ENCODE data around the gene CCRL2. TPM values are rescaled to one million over a fixed set of nuclear protein-coding genes. Genes with fewer than 3 reads are reported as not detected.

The CCRL2 gene
- total and polyA plus RNA-seq, 2 of the 8 experiments (the other 6 are each of a cell fraction or from before 2014, with no cell fraction given) = not detected

- no peak overlapping the region for H4K5ac ChIP-seq (ENCODE audit: insufficient read length, low read depth, low read length)
- H3K79me1 ChIP-seq (ENCODE audit: low read depth, low read length) = no peaks in the 10 kb centered on the region; the same call in 1 of the 2 replicates
- no peak overlapping the region for H3K14ac ChIP-seq (ENCODE audit: insufficient read length)
- POLR2A ChIA-PET (ENCODE audit: partially characterized antibody) = no interaction called here
- H2AFZ ChIP-seq (ENCODE audit: low read length) = no peak overlapping the region
- H3K4me2 ChIP-seq (ENCODE audit: insufficient read depth in 1 of 2, low read depth in 2 of 2, low read length in 2 of 2) = no peak overlapping the region
- peaks cover 5% of the 10 kb centered on the region in 2 experiments; a peak in 3 of 4 replicates for H3K9me3 ChIP-seq (ENCODE audit: insufficient read depth in 2 of 2, low read depth in 1 of 2, low read length in 1 of 2)
- no peaks in the 10 kb centered on the region for H3K36me3 ChIP-seq (ENCODE audit: control insufficient read depth in 2 of 4, insufficient read depth in 4 of 4, low read length in 3 of 4)
- no peak overlapping the region for H3K23ac ChIP-seq (ENCODE audit: insufficient read length)
- no peaks in the 10 kb centered on the region for H3K79me2 ChIP-seq (ENCODE audit: control insufficient read depth in 1 of 2, insufficient read depth in 2 of 2, low read length in 2 of 2)
- H2BK12ac ChIP-seq (ENCODE audit: low read depth, low read length) = 0 out of 2 replicates have a peak overlapping the region, but pooled peaks have one; percentile 50
- no peak overlapping the region for H4K91ac ChIP-seq (replicated peaks; ENCODE audit: insufficient read length, low read length)
- 0 out of 2 replicates have a peak overlapping the region, but pooled peaks have one; percentile 37 for H2BK20ac ChIP-seq (ENCODE audit: low read length)
- CTCF ChIA-PET (ENCODE audit: partially characterized antibody) = interaction anchor here (0.8 to 4.6 kb wide), 15 partner anchors 9 to 489 kb away, joined by 3 to 31 read pairs (median 4); partner anchors contain the start of genes CCR5AS and CCRL2
- H3K4me1 ChIP-seq (replicated peaks in 1 of 4; ENCODE audit: control insufficient read depth in 3 of 4, insufficient read depth in 4 of 4, low read length in 3 of 4) = peaks cover 0 to 4% (median 0%) of the 10 kb centered on the region in 4 experiments; a peak in 1 of 7 replicates
- H3K56ac ChIP-seq (replicated peaks; ENCODE audit: insufficient read length, low read depth, low read length) = no peak overlapping the region
- H3K18ac ChIP-seq (ENCODE audit: extremely low read depth, low read length) = no peak overlapping the region
- H3K27me3 ChIP-seq (replicated peaks in 1 of 4; ENCODE audit: control insufficient read depth in 3 of 4, extremely low read depth in 1 of 4, insufficient read depth in 3 of 4, low read length in 3 of 4) = no peaks in the 10 kb centered on the region
- H3K23me2 ChIP-seq (ENCODE audit: low read depth, low read length) = no peaks in the 10 kb centered on the region
- H3K9ac ChIP-seq (replicated peaks in 1 of 4; ENCODE audit: extremely low read depth in 1 of 4, low read depth in 3 of 4, low read length in 3 of 4) = no peak overlapping the region
- DNase-seq (ENCODE audit: low read depth in 1 of 2, low spot score in 2 of 2) (no peak), FAIRE-seq (no peak)
- no peak for TF ChIP-seq CEBPB (IDR thresholded peaks at IDR 0.05; ENCODE audit: low read depth, low read length)
- peak in 1 of 2 experiments; percentile 19; a peak in 1 of 4 replicates for TF ChIP-seq RAD21 (IDR thresholded peaks at IDR 0.05 in 1 of 2, conservative IDR thresholded peaks at IDR 0.05 in 1 of 2; ENCODE audit: low read depth in 2 of 2, low read length in 2 of 2)
- no peak overlapping the region for H2AK5ac ChIP-seq (ENCODE audit: low read depth, low read length)
- WGBS, 2 experiments (ENCODE audit: extremely low coverage in 1 of 2, insufficient coverage in 1 of 2, insufficient read length in 1 of 2, insufficient replicate concordance in 2 of 2, low coverage in 1 of 2, low lambda C conversion rate in 2 of 2, missing lambda C conversion rate in 1 of 2) = 90% methylated on average over 10 of the region's 10 CpGs; no CpG with 5 or more reads in 1 of the 2 experiments
- no peaks in the 10 kb centered on the region for H4K20me1 ChIP-seq (replicated peaks in 1 of 2; ENCODE audit: control insufficient read depth in 1 of 2, insufficient read depth in 2 of 2, low read length in 2 of 2)
- no peak overlapping the region for H2BK15ac ChIP-seq (ENCODE audit: low read length)
- H3K4ac ChIP-seq (replicated peaks; ENCODE audit: insufficient read length, low read depth, low read length) = no peak overlapping the region
- H4K8ac ChIP-seq (ENCODE audit: extremely low read depth, insufficient read depth, low read length) = no peak overlapping the region
- no peak overlapping the region for H3K4me3 ChIP-seq (ENCODE audit: extremely low read depth in 1 of 4, insufficient read depth in 2 of 4, low read depth in 3 of 4, low read length in 4 of 4)
- no peak overlapping the region for H2BK120ac ChIP-seq (replicated peaks; ENCODE audit: low read depth, low read length)
- H2BK5ac ChIP-seq (ENCODE audit: low read depth, low read length) = no peak overlapping the region
- no peak overlapping the region for H3K27ac ChIP-seq (ENCODE audit: low read depth, low read length)
Observed at GRCh38 chr3:46427916-46428833, 21.1 kb downstream of the CCRL2 start.

Data from H1 (cell line).